HG03432 (cell line): ENCODE results near the gene SLC17A1.

ENCODE experiments used
- ATAC-seq: cut with Tn5 transposase; IDR thresholded peaks from one replicate; pipeline ENCODE4 v1.9.1; 2021; ENCODE audit warnings: mild to moderate bottlenecking, moderate library complexity; ENCODE audit not compliant: unreplicated experiment

SLC17A1 gene, protein sequence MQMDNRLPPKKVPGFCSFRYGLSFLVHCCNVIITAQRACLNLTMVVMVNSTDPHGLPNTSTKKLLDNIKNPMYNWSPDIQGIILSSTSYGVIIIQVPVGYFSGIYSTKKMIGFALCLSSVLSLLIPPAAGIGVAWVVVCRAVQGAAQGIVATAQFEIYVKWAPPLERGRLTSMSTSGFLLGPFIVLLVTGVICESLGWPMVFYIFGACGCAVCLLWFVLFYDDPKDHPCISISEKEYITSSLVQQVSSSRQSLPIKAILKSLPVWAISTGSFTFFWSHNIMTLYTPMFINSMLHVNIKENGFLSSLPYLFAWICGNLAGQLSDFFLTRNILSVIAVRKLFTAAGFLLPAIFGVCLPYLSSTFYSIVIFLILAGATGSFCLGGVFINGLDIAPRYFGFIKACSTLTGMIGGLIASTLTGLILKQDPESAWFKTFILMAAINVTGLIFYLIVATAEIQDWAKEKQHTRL

DNA sequence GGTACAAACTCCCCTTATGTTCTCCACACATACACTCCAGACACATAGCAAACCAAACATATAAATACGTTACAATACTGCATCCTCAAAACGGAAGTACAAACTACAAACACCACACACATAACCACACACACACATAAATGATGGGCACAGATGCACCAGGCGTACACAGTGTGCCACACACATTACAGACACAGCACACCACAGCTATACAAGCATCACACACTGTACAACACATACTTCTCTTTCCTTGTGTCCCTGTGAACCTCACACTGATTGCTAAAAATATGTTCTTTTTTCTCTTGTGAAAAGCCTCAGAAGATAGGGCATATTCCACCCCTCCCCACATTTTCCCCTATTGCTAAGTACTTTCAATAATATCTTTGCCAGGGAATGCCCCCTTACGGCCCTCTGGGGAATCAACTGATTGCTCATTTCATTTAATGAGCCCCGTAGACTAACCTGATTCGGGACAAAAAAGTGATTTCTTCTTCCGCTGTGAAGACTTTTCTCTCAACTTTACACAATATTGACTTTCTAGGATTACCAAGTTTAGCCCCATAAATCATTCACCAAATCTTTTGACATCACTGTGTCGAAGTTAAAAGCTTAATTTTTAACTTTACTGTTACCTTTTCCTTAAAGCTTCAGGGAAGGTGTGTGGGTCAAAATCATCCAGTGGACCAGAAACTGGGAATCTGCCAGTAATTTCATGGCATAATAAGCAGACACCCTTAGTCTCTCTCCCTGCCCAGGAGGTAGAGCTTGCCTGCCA lies at the start of gene SLC17A1:
Gene SLC17A1, minus strand, starts transcription at position 521 of the 775 bp plus-strand sequence. CDS start 1,495 bp downstream, outside the sequence.
- no peak for ATAC-seq

DNA sequence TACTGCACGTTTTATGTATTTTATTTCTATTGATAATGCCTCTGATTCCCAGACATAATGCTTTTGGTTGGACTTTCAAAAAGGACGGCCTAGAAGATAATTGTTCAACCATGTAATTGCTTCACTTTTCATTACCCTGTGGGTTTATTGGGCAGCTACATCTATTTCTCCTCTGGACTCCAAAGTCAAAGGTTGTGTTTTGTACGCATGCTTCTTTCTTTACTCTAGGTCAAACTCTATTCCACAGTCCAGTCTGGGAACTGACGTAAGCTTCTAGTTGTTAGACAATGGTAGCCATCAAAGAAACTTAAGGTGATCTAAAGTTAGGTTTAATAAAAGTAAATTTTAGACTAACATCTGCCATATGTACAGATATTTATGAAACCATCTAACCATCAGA lies 48.7 kb upstream of the SLC17A1 start:
- no peak for ATAC-seq

DNA sequence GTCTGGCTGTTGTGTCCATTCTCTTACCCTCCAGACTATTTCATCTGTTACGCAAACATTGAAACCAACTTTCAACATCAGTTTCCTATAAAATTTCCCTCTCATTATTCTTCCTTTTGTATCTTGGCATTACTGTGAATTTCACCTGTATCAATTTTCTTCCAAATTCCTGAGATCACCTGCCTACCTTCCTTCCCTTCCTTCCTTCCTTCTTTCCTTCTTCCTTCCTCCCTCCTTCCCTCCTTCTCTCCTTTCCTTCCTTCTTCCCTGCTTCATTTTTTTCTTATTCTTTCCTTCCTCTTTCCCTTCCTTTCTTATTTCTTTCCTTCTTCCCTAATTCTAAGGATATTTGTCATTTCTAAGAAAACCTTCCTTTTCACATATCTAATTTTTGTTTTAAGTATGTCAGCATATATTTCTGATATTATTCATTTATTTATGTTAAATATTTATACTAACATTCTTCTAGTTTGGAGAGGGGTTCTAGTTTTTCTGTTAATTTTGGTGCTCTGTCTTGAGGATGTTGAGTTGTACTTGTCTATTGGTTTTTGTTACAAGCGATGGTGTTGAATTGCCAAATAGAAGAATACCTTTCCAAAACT lies 47.0 kb upstream of the SLC17A1 start:
- no peak for ATAC-seq

DNA sequence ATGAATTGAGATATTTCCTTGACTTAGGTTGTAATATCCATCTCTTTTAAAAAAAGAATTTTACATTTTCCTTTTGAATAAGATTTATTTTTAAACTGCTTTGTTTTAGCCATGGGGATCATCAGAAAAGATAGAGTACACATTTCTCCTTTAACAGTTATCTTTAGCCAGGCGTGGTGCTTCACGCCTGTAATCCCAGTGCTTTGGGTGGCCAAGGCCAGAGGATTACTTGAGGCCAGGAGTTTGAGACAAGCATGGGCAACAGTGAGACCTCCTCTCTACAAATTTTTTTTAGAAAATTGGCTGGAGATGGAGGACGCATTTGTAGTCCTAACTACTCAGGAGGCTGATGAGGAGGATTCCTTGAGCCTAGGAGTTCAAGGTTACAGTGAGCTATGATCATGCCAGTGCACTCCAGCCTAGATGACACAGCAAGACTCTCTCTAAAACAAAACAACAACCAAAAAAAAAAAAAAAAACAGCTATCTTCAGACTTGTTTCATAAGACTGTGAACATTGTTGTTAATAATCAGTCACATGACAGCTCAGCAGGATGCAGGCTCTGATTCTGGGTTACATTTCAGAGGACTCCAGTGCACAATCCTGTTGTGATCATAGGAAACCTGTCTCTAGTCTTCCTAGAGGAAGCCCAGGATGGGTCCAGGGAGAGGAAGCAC lies 44.2 kb upstream of the SLC17A1 start:
- ATAC-seq, result no peak

DNA sequence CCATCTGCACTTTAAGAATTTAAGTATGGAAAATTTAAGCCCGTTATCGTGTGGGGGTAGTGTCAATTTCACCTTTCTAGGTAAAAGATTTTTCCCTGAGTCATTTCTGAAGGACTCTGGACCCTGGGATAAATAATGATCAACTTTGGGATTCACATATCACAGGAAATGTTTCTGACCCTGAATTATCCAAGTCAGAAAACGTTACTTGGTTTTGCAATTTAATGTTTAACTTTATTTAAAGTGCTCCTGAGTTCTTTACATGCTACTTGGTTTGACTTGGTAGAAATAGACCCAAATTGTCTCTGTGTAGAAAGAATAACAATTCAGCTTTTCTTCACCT lies 43.7 kb upstream of the SLC17A1 start:
- ATAC-seq, result no peak

DNA sequence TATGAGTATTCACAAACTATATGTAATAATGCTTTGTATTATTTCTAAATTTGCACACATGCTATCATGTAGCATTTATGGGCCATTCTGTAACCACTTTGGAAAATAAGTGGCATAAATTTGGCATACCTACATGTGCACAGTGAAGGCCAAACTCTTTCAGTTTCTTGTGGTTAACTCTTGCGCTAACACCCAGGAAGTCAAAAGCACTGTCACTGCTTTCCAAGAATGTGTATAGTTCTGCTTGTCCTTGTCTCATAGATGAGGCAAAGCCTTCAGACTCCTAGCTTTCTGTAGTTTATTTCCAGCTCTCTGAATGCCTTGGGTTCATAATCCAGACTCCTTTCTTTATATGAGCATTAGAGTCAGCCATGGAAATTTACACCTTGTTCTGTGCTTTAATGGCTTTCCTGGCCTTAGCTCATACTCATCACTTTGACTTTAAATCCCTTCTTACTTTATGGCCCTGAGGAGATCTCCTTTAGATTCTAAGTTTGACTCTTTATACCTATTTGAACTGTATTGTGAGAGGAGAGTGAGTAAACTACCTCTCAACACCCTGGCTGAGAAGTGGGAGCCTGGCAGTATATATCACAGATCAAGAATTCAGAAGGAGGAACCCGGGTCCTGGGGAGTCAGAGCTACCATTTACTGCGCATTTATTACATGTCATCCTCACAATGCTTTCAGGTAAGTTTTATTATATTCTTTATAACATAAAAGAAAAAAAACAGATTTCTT lies 43.1 kb upstream of the SLC17A1 start:
- ATAC-seq, result no peak

DNA sequence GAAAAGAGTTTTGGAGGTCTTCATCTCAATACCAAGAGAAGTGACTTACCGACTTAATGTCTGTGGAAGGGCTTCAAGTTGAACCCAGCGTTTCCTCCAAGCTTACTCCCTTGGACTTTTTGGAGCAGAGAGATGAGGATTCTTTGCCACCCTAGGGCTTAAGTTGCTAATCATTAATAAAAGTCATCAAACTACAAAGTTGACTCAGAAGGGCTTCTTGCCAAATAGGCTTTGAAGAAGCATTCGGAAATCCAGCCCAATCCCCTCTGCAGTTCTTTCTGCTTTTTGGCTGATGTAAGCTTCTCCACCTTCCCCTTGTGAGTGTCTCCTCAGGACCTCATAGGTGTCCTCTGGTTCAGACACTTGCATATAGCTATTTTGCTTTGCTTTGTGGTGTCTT lies 42.3 kb upstream of the SLC17A1 start, which contains the start of gene SLC17A3:
Gene SLC17A3, minus strand, starts transcription at position 126 of the 400 bp plus-strand sequence. CDS start 5,856 bp downstream, outside the sequence.
- ATAC-seq, result no peak

DNA sequence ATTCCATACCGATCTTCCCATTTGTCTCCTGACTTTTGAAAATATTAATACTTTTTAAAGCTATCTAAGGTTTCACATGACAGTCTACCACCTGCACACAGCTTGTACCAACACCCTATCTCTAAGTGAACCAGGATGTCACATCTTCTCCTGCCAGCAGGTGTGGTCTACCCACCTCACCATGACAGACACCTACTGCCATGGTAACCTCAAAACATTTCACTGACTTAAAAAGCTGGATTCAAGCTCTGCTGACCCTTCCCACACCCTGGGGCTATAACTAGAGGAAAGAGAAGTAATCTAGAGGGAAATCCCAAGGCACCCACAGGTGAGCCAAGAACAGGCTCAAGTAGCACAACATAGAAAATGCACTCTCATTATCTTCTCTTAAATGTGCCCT lies 41.0 kb upstream of the SLC17A1 start:
- no peak for ATAC-seq

DNA sequence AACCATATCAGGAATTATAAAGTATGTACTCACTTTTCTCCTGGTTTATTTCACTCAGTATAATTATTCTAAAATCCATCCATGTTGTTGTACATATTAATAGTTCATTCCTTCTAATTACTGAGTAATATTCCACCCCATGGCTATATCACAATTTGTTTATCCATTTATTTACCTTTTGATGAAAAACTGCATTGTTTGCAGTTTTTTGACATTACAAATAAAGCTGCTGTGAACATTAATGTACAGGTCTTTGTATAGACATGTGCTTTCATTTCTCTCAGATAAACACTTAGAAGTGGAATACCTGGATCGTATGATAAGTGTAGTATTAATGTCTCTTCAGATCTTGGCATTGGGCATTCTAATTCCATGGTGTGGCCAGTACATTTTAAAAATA lies 38.0 kb upstream of the SLC17A1 start:
- ATAC-seq, result no peak

DNA sequence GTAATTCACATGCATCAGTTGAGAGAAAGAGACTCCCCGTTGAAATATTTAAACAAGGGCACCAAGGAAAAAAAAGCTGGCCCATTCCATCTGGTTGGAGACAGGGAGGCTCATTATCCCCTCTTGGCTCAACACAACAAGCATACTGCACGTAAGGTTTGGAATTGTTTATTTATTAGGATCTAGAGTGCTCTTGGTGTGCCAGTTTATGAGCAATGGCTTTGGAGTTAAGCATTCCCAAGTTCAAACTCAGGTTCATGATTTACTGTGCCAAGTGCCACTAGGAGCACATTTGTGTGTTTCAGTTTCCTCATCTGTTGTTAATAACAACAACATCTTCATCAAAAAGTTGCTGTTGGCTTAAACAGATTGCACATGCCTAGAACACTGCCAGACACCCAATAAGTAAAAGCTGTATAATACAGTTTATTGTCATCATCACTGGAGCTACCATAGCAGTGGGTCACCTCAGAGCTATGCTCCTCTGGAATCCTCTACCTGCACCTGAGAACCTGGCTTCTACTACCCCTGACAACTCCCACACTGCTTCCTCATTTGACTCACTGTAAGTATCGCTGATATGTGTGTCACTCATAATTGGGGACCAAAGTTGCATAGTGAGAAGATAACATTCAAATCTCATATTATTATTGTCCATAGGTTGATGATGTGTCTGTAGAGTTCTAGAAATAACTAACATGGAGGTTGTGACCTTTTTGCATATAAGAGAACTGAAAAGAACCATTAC lies 36.8 kb upstream of the SLC17A1 start:
- no peak for ATAC-seq

DNA sequence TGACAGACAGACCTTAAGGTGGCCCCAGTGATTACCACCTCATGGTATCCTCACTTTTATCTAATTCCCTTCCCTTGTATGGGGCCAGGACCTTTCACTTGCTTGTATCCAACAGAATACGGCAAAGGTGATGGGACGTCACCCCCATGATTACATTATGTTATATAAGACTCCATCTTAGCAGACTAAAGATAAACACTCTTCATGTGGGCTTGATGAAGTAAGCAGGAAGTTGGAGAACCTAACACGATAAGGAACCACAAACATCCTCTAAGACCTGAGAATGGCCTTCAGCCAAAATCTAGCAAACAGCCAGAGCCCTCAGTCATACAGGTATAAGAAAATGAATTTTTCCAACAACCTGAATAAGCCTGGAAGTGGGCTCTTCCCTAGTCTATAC lies 34.2 kb upstream of the SLC17A1 start:
- ATAC-seq, result no peak

DNA sequence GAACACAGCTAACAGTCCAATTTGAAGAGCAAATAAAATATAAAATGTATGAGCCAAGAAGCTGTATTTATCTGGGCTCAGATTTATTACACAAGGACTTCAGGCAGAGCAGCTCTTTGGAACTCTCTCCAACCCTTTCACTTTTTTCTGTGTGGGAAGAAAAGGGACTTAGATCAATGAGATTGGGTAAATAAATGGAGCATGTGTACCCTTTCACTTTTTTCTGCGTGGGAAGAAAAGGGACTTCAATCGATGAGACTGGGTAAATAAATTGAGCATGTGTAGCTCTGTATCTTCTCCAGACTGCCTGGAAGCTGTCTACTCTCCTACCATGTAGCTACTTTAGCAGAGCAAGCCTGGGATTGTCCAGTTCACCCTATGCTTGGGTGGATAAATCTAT lies 31.5 kb upstream of the SLC17A1 start:
- ATAC-seq, result no peak

DNA sequence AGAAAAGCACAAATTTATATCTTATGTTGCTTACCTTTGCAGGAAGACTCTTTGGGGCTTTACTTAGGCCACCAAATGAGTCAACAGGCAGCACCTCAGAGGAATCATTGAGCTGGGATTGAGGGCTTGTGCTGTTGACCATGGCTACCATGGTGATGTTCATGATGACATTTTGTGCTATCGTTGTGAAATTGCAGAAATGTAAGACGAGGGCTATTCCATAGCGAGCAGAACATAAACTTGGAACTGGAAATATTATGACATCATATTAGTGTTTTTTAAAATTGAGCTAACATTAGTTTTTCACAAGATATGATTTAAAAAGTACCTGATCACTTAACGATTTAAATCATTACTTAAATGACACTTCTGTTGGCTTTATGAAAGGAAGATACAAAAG lies 30.3 kb upstream of the SLC17A1 start:
- ATAC-seq, result no peak

DNA sequence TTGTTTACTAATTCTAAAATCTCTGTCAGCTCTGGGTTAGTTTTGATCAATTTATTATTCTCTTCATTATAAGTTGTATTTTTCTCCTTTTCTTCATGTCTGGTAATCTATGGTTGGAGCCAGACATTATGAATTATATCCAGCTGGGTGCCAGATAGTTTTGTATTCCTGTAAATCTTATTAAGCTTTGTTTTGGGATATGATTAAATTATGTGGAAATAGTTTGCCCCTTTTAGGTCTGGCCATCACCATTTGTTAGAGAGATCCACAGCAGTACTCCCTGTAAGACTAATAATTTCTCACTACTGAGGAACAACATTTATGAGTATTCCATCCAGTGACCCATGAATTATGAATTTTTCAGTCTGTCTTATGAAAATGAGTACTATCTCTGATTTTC lies 20.9 kb upstream of the SLC17A1 start:
- ATAC-seq, result no peak

DNA sequence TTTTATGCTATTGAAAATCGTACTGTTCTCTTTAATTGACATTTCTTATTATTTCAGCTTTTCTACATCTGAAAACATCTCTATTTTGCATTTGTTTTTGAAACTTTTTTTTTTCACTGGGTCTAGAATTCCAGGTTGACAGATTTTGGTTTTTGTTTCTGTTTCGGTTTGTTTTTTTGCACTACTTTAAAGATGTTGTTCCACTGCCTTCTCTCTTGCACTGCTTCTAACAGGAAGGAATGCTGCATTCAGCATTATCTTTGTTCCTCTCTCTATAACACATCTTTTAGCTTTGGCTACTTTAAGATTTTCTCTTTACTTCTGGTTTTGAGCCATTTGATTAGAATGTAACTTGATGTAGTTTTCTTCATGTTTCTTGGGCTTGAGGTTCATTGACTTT lies 20.1 kb upstream of the SLC17A1 start:
- ATAC-seq, result no peak

DNA sequence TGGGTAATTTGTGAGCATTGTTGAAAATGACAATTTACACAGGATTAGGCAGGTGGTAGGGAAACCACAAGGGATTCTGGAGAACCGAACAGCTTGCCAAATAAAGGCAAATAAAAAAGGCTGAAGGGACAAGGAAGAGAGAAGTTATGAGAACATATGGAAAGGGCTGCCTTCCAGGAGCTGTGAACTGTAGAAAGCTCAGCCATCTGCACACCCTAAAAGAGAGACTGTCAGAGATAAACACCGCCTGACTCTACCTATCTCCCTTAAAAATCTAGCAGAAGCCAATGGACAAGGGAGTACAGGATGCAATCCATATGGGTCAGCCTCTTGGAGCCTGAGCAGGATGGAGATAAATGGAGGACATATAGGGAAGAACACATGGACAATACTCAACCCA lies 12.7 kb upstream of the SLC17A1 start:
- ATAC-seq, result no peak

DNA sequence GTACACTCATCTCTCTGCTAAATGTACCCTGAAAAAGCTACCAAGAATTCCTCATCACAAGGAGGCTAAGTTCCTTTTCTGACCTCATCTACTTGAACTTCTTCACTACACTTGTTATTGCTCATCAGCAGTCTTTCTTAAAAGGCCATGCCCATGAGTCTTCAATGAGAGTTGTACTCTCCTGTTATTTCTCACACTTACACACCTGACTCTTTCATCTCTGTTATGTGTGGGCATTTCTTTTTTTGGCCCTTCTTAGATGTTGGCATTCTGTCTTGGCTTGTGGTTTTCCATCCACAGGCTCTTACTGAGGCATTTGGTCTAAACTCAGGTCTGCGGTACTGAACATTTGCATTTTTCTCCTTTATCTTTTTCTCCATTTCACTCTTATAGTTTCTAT lies 10.7 kb upstream of the SLC17A1 start:
- no peak for ATAC-seq

DNA sequence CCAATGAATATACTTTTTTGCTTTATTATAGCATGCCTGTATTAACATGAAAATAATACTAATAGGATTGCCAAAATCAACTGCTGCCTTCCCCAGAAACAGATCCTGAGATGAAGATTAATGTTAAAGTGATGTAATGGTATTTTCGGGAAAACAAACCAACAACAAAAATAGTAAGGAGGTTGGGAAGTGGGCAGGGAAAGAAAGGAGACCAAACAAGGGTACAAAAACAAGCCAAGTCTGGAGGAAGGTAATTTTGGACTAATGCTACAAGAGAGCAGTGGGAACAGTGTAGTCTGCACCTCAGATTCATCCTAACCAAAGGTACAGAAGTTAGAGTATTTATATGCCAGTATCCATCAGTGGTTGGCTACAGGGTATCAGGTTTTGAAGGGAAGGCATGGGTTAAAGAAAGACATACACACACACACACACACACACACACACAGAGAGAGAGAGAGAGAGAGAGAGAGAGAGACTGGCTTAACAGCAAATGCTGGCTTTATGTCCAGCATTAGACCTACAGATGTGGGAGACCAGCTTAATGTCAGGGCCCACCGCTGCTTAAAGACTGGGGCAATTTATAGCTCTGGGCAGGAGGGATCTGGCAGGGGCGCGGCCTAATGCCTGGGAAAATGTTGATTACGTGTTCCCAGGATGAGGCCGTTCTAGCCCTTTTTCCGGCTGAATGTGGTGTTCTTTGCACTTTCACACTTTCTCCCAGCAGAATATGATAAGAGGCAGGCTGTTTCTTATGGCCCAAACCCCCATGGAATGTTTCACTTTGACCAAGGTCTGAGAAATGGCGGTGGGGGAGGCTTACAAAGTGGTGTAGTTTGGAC lies 3.8 kb upstream of the SLC17A1 start:
- ATAC-seq, result no peak

DNA sequence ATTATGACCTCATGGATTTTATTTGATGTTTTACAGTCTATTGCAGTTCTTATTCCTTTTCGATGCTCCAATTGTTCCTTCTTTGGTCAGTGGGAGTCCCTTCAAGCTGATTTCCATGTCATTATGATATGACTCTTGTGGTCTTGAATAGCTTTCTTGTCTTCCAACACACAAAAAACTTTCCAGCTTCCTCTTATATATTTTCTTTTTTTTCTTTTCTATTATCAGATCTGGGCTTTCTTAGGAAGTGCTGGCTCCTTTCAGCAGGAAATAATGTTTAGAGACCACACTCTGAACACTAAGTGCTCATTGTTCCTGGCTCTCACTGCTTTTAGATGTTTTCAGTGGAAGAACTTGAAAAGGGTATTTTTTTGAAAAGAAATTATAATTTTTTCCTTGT lies 3.1 kb upstream of the SLC17A1 start:
- no peak for ATAC-seq
